Endometrium (tissue), 2 donors: ENCODE data around the gene FARS2.

ENCODE experiments used
- FAIRE-seq: peaks from 2 replicates; lab custom pipeline; 2012; peaks lifted over from hg19 to GRCh38; lab: Jason Lieb, UNC
- donor health status: control.
- donor health status: control.

Gene FARS2

DNA sequence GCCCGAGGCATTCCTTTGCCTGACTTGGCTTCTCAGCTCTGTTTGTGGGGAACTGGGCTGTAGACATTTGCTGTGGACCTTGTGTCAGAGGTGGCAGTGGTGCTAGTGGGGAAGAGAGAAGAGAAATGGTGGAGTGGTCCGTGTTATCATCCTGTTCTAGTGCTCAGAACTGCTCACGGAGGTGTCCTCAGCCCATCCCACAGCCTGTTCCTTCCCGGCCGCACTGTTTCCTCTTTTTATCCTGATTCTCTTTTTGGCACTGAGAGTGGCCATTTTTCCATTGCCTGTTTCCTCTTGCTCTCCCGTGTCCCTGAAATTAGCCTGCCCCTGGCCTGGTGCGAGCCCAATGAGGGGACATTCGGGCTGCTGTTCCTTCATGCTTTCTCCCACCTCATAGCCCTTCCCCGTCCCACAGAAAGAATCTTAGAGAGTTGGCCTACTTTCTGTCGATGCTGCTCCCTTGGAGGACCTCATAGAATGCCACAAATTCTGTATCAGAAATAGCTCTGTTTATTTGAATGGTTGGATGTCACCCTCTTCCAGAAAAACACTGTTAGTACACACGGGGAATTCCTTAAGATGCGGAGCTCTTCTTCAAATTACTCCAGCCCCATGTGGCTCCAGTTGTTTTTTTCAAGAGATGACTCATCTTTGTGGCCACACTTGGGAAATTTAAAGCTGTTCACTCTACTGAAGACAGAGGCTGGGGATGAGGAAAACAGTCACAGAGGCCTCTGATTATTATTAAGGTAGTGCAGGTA lies 26.1 kb downstream of the FARS2 start:
- FAIRE-seq = no peak

DNA sequence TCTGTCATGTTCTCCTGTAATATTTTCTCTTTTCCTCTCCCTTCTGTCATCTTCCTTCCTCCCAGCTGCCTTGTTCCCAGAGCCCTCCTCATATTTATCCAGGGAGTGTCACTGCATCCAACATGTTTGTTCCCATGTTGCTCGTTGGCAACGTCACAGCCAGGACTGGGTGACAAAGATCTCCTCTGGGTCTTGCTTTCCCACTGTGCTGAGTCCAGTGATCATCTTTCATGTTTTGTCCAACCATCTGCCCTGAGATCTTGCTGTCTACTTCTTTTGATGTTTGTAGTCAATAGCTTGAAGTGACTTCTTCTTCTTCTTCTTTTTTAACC lies 26.6 kb downstream of the FARS2 start:
- no peak for FAIRE-seq

- no peak for FAIRE-seq
Measured at GRCh38 chr6:5290097-5290496, 28.8 kb downstream of the FARS2 start.

- no peak for FAIRE-seq
Measured at GRCh38 chr6:5290500-5290899, 29.2 kb downstream of the FARS2 start.

DNA sequence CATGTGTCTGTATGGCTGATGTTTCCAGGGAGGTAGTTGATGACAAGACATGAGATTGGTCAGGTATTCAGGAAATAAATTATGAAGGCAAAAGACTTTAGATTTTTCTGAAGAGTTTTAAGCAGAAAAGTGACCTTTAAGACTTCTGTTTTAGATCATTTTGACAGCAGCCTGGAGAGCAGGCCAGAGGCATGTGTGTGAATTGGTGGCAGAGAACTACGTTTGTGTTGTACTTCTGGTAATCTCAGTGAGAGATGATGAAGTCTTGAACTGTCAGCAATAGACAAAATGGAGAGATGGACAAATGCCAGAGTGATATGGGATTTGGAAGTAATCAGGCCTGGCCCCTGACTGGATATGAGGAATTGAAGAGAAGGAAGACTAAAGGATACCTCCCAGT lies 30.8 kb downstream of the FARS2 start:
- no peak for FAIRE-seq

- FAIRE-seq = no peak
Measured at GRCh38 chr6:5293692-5294091, 32.4 kb downstream of the FARS2 start.

GRCh38 chr6:5294392-5295211 lies 33.3 kb downstream of the FARS2 start:
- no peak for FAIRE-seq

DNA sequence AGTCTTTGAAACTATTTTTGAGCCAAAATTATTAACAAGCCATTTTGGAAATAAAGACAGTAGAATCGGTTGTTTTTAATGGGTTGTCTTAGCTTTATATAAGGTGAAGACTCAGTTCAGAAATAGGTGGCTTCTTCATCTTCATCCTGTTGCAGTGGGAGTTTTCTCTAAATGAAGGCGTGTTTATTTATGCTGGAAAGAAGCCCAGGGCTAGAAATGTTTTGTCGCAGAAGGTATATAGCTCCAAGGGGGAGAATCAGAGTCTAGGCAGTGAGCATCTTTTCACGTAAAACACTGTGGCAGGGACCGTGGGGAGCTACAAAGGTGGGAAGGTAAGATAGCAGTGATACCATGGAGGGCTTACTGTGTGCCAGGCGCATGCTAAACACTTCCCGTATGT lies 34.3 kb downstream of the FARS2 start:
- no peak for FAIRE-seq

GRCh38 chr6:5300206-5300764 lies 39.0 kb downstream of the FARS2 start:
- FAIRE-seq = no peak

GRCh38 chr6:5302220-5302946 lies 41.1 kb downstream of the FARS2 start:
- no peak for FAIRE-seq

GRCh38 chr6:5302995-5303622 lies 41.8 kb downstream of the FARS2 start:
- no peak for FAIRE-seq

DNA sequence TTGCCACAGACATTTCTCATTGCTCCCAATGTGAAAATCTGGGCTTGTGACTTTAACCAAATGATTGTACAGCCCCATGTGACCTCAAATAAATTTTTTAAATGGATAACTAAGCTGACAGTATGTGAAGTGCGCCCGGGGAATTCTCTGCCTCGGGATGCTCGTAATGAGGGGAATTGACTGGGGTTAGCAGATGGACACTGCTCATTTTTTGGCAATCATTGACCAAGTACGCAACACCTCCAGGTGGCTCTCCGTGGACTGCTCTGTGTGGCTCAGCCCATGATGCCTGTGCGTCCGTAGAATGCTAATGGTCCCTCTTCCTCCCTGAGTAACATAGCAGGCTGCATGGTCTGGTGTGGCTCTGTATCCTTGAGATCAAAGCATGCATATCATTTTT lies 42.4 kb downstream of the FARS2 start:
- FAIRE-seq = no peak

- no peak for FAIRE-seq
Measured at GRCh38 chr6:5305968-5306626, 44.8 kb downstream of the FARS2 start.

GRCh38 chr6:5307058-5307457 lies 45.7 kb downstream of the FARS2 start:
- no peak for FAIRE-seq

DNA sequence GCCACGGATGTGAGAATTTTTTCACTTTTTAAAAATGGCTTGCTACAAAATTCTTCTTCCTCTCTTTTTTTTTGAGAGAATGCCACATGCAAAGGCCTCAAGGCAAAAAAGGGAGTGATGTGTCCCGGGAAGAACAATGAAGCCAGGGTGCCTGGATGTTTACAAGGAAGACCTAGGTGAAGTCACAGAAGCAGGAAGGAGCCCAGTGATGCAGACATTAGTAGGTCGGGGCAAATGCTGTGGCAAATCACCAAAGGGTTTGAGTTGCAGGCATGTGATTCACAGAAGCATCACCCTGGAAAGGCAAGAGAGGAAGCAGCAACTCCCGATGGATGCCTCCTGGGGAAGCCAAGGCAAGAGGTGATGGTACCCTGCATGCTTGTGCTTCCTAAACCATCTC lies 46.8 kb downstream of the FARS2 start:
- FAIRE-seq = no peak

GRCh38 chr6:5314191-5314865 lies 53.0 kb downstream of the FARS2 start:
- FAIRE-seq = no peak

DNA sequence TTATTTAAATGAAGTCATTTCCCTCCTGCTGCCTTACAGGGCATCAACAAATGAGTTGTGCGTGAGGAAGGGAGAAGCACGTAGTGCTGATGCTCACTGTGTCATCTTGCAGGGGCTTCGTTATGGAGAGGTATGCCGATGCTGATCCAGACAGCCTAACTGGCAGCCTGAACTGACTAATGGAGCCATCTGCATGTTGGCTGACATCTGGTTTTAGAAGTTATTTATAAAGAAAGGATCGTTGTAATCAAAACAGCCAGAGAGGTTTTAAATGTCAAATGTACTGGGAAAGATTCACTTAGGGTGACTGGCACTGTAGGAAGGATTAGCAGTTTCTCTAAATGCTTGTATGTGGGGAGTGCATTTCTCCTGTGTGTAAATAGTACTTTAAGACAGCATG lies 54.6 kb downstream of the FARS2 start:
- no peak for FAIRE-seq

- no peak for FAIRE-seq
Measured at GRCh38 chr6:5316951-5317350, 55.6 kb downstream of the FARS2 start.

DNA sequence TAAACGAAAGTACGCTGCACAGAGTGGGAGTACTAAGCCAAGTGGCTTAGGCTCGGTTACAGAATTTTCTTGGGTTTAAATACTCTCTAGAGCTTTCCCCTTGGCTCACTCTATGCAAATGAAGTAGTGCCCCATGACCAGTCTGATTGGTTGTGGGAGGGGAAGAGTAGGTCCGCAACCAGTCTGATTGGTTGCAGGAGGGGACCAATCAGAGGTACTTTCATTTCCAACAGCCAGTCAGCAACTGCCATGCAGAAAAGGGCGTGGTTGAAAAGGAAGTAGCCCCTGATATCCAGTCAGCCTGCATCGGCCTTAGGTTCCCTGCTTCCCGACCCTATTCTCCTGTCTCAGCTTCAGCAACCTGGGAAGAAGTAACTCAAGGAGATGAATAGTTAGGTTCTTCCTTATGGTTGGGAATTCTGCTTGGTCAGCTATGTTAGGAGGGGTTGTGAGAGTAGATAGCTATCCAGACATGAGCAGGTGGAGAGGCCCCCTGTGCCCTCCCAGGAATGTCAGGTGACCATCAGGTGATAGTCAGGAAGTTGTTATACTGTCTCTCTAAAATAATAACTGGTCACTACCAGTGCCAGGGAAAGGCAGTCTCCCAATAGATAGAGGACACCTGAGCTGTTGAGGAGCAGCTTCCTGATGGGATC lies 57.4 kb downstream of the FARS2 start:
- FAIRE-seq = no peak

DNA sequence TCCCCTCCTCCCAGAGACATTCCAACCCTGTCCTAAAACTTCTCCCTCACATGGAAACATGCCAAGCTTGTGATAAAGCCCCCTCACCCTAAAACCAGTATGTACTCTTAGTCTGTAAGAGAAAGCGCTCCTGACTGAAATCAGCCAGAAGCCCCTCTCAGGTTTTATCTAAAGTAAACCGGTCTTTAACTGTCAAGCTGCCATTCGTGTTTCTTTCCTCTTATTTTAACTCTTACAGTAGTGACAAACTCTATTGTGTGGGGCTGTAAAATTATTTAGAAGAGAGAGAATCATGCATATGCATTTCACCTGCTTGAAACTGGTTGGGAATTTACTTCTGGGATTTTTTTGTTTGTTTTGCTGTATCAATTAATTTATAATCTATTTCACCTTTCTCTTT lies 62.7 kb downstream of the FARS2 start:
- no peak for FAIRE-seq

GRCh38 chr6:5325173-5325572 lies 63.9 kb downstream of the FARS2 start:
- FAIRE-seq = no peak
